MM.1S (cell line): ENCODE data around the gene PYGM.

Experiments used
- EZH2 ChIP-seq: fragments of 300-600 bp; sonication (generic); optimal IDR thresholded peaks from 2 replicates; pipeline ENCODE3; 2017; ENCODE audit warnings: low read depth, mild to moderate bottlenecking, antibody characterized with exemption, low read length, mixed read lengths
- EZH2phosphoT487 ChIP-seq: fragments of 300-600 bp; sonication (generic); IDR thresholded peaks from 2 replicates; pipeline ENCODE4 v1.6.1; 2018; ENCODE audit warnings: antibody characterized with exemption, low read length
- TF ChIP-seq, protein P1 (sequence below): fragments of 300-600 bp; sonication (generic); IDR thresholded peaks from 2 replicates; pipeline ENCODE4 v1.5.1; 2016; ENCODE audit warnings: antibody characterized with exemption, low read length, mixed read lengths

DNA sequence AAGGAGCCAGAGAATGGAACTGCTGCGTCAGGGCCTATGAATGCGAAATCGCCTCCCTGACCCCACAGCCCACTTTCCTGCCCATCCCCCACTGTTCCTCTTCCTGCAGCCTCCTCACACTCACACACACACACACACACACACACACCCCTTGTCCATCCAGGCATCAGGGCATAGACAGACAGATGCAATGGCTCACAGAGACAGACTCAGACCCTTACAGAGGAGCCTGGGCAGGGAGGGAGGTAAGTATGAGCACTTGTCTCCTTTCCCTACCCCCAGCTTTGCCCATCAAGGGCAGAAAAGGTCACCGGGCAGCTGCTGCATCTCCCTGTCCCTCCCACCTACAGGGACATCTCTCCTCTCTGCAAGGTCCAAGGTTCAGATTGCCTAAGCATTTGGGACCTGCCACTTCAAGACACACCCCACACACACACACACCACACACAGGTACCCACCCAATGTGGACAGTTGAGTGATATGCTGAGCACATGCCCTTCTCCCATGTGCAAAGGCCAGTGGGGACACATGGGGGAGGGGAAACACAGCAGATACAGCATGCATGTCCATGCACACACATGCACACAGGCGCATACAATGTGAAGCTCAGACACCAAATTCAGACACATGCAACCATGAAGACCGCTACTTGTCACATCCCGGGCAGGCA lies 34.8 kb downstream of the PYGM start:
- TF ChIP-seq, protein P1, sequence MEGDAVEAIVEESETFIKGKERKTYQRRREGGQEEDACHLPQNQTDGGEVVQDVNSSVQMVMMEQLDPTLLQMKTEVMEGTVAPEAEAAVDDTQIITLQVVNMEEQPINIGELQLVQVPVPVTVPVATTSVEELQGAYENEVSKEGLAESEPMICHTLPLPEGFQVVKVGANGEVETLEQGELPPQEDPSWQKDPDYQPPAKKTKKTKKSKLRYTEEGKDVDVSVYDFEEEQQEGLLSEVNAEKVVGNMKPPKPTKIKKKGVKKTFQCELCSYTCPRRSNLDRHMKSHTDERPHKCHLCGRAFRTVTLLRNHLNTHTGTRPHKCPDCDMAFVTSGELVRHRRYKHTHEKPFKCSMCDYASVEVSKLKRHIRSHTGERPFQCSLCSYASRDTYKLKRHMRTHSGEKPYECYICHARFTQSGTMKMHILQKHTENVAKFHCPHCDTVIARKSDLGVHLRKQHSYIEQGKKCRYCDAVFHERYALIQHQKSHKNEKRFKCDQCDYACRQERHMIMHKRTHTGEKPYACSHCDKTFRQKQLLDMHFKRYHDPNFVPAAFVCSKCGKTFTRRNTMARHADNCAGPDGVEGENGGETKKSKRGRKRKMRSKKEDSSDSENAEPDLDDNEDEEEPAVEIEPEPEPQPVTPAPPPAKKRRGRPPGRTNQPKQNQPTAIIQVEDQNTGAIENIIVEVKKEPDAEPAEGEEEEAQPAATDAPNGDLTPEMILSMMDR: no peak
- no peak for TF ChIP-seq EZH2phosphoT487
- TF ChIP-seq EZH2: no peak
